MCF 10A (cell line): ENCODE measurements around the gene CDHR2. TPM values are rescaled to one million over a fixed set of nuclear protein-coding genes. Genes with fewer than 3 reads are reported as not detected.

ENCODE experiments used
- BruUV-seq: library from RNA; stranded (reverse); fragments of 400-500 nt; replicated peaks from 2 replicates; lab custom pipeline; 2021; lab: Mats Ljungman, UMichigan
- CTCF ChIA-PET: fragments of 300-600 bp; sonication (Branson Sonifier 250); formaldehyde crosslinking; extraction: SDS; loops from one replicate; lab custom pipeline; 2021; ENCODE audit warnings: antibody characterized with exemption, inconsistent platforms; lab: Yijun Ruan, JAX
- POLR2A ChIA-PET: fragments of 300-600, 350-650 bp; sonication (Branson Sonifier 250); formaldehyde crosslinking; extraction: SDS; loops from one replicate; lab custom pipeline; 2020; ENCODE audit warnings: antibody characterized with exemption, inconsistent platforms; lab: Yijun Ruan, JAX
- DNase-seq: peaks from one replicate; pipeline ENCODE4 v3.0.0-alpha.2; 2018; ENCODE audit not compliant: unreplicated experiment
- H3K27ac Mint-ChIP-seq: one replicate; pipeline ENCODE4 v1.8.0; 2022; ENCODE audit warnings: mild to moderate bottlenecking, low read depth, mixed read lengths; ENCODE audit not compliant: unreplicated experiment
- H3K27me3 Mint-ChIP-seq: one replicate; pipeline ENCODE4 v1.8.0; 2022; ENCODE audit warnings: mixed read lengths; ENCODE audit not compliant: insufficient read depth, unreplicated experiment
- H3K36me3 Mint-ChIP-seq: one replicate; pipeline ENCODE4 v1.8.0; 2022; ENCODE audit warnings: mild to moderate bottlenecking, moderate library complexity, mixed read lengths; ENCODE audit not compliant: insufficient read depth, unreplicated experiment
- H3K4me1 Mint-ChIP-seq: one replicate; pipeline ENCODE4 v1.8.0; 2022; ENCODE audit warnings: mixed read lengths; ENCODE audit not compliant: insufficient read depth, unreplicated experiment
- H3K4me3 Mint-ChIP-seq: one replicate; pipeline ENCODE4 v1.8.0; 2022; ENCODE audit warnings: mild to moderate bottlenecking, moderate library complexity, mixed read lengths; ENCODE audit not compliant: unreplicated experiment
- H3K9me3 Mint-ChIP-seq: one replicate; pipeline ENCODE4 v1.8.0; 2022; ENCODE audit warnings: mixed read lengths; ENCODE audit not compliant: unreplicated experiment
- CTCF ChIP-seq: fragments of 200-600 bp; IDR thresholded peaks from one replicate; pipeline ENCODE4 v1.8.0; 2022; ENCODE audit warnings: antibody characterized with exemption, mild to moderate bottlenecking; ENCODE audit not compliant: unreplicated experiment
- intact Hi-C: fragments of 100-400 bp; cut with micrococcal nuclease; formaldehyde crosslinking; loops from 2 replicates; pipeline ENCODE4 v1.14.1; 2022
- total RNA-seq: library from RNA; stranded (reverse); gene quantifications from 2 replicates; pipeline ENCODE4 v1.2.3, GENCODE V29; 2022

CDHR2 gene
- total RNA-seq, 1 experiment from 2014 or later = 0.09 TPM

GRCh38 chr5:176534640-176535039 is 14.5 kb upstream of the CDHR2 start:
- Mint-ChIP-seq H3K36me3 (peaks cover 50% of the 10 kb centered on the region), H3K4me3 (peak overlapping the region; percentile 91), H3K27ac (peak overlapping the region; percentile 98), H3K27me3 (no peaks in the 10 kb centered on the region), H3K4me1 (peaks cover 37% of the 10 kb centered on the region), H3K9me3 (no peaks in the 10 kb centered on the region)
- BruUV-seq = no TSS peak
- intact Hi-C loops = no loop called here
- CTCF ChIA-PET = interaction anchor here (0.7 to 5.2 kb wide), 7 partner anchors 16 to 119 kb away, joined by 3 to 39 read pairs (median 4); partner anchors contain the start of genes CLTB and FAF2
- no peak for DNase-seq
- TF ChIP-seq CTCF = no peak
- POLR2A ChIA-PET = interaction anchor here (0.6 to 8.3 kb wide), 19 partner anchors 9 to 146 kb away, joined by 3 to 154 read pairs (median 10); partner anchors contain the start of genes CLTB, FAF2, HIGD2A and NOP16

GRCh38 chr5:176535101-176535663 is 14.0 kb upstream of the CDHR2 start:
- H3K27ac Mint-ChIP-seq = peak overlapping the region; percentile 98
- peaks cover 37% of the 10 kb centered on the region for H3K4me1 Mint-ChIP-seq
- peaks cover 46% of the 10 kb centered on the region for H3K36me3 Mint-ChIP-seq
- H3K4me3 Mint-ChIP-seq = peak overlapping the region; percentile 91
- TF ChIP-seq CTCF = no peak
- BruUV-seq = no TSS peak
- intact Hi-C loops = no loop called here
- peak; percentile 38 for DNase-seq
- no peaks in the 10 kb centered on the region for H3K27me3 Mint-ChIP-seq
- no peaks in the 10 kb centered on the region for H3K9me3 Mint-ChIP-seq
- ChIA-PET CTCF (interaction anchor here (0.5 to 5.2 kb wide), 10 partner anchors 10 to 118 kb away, joined by 3 to 39 read pairs (median 4); partner anchors contain the start of genes CLTB and FAF2), POLR2A (interaction anchor here (0.6 to 8.3 kb wide), 20 partner anchors 9 to 766 kb away, joined by 3 to 154 read pairs (median 9); partner anchors contain the start of genes CLTB, FAF2, HIGD2A and NOP16)

GRCh38 chr5:176535664-176536131 is 13.4 kb upstream of the CDHR2 start:
- BruUV-seq = TSS peak; percentile 64
- POLR2A ChIA-PET = interaction anchor here (0.7 to 8.3 kb wide), 23 partner anchors 8 to 766 kb away, joined by 3 to 154 read pairs (median 10); partner anchors contain the start of genes CDHR2, CLTB, FAF2 and HIGD2A
- TF ChIP-seq CTCF = no peak

More at GRCh38 chr5:176535664-176536131, 13.4 kb upstream of the CDHR2 start:
- CTCF ChIA-PET = interaction anchor here (0.5 to 5.2 kb wide), 14 partner anchors 11 to 149 kb away, joined by 3 to 39 read pairs (median 4); partner anchors contain the start of genes CLTB and FAF2
- DNase-seq = no peak
- H3K27me3 Mint-ChIP-seq = no peaks in the 10 kb centered on the region
- H3K36me3 Mint-ChIP-seq = peaks cover 44% of the 10 kb centered on the region
- H3K9me3 Mint-ChIP-seq = no peaks in the 10 kb centered on the region
- H3K4me3 Mint-ChIP-seq = peak overlapping the region; percentile 91
- peaks cover 37% of the 10 kb centered on the region for H3K4me1 Mint-ChIP-seq
- peak overlapping the region; percentile 98 for H3K27ac Mint-ChIP-seq
- intact Hi-C loops = no loop called here
